T-helper 2 cell treated with Interferon-gamma antibody and Interleukin-4, amounts not matched to agents 100 ng/mL and 5 ng/mL, for 36 hours (primary cell): Measurements from ENCODE around the gene DDX11. TPM values are rescaled to one million over a fixed set of nuclear protein-coding genes. Genes with fewer than 3 reads are reported as not detected.
"Not testable (repeated sequence)": the region's sequence is repeated elsewhere in the genome, so short reads cannot be mapped to it uniquely, and the experiment has no call there.

Experiments
- intact Hi-C: fragments of 100-400 bp; cut with micrococcal nuclease; formaldehyde crosslinking; loops from one replicate; pipeline ENCODE4 v1.15.1; 2023
- total RNA-seq: library from RNA; stranded (reverse); gene quantifications from 2 replicates; pipeline ENCODE4 v1.2.3, GENCODE V29; 2022

DDX11 gene
- total RNA-seq, 1 donor from 2014 or later = 173 TPM

DNA sequence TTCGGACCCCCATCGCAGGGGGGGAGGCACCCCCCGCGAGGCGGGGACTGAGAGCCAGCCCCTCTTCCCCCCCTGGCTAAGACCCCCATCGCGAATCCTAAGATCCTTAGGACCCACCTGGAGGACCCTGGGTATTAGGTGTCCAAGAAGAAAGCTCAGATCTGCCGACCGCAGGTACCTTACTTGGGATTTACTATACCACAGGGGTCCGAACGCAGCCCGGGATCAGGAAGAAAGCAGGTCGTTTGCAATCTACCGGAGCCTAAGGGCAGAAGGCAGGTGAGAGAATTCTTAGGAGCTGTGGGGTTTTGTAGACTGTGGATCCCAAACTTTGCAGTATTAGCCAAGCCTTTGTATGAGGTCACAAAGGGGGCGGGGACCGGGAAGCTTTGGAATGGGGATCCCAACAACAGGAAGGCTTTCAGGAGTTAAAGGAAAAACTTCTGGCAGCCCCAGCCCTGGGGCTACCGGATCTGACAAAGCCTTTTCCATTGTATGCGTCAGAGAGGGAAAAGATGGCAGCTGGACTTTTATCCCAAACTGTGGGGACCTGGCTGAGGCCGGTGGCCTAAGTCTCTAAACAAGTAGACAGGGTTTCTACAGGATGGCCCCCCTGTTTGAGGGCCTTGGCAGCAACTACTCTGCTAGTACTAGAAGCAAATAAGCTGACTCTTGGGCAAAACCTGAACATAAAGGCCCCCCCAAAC is 47.5 kb downstream of the DDX11 start:
- intact Hi-C loops = not testable (repeated sequence)

DNA sequence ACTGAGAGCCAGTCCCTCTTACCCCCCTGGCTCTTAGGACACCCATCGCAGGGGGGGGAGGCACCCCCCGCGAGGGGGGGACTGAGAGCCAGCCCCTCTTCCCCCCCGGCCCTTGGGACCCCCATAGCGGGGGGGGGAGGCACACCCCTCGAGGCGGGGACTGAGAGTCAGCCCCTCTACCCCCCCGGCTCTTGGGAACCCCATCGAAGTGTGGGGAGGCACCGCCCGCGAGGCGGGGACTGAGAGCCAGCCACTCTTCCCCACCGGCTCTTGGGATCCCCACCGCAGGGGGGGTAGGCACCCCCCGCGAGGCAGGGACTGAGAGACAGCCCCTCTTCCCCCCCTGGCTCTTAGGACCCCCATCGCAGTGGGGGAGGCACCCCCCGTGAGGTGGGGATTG is 48.8 kb downstream of the DDX11 start:
- intact Hi-C loops = no loop called here

DNA sequence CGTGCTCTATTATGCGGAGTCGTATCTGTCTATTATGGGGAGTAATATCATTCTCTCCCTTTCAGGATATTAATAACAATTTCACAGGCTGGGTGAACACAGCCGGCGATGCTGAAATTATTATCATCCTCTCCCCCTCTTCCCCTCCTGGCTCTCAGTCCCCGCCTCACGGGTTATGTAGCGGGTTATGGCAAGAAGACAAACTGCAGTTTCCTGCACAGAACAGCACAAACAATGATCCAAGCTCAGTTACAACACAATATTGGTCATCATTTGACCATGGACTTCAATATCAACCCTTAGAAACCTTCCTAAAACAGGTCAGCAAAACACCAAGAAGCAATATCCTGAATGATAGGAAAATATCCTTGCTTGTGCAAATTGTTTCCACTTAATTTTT is 50.5 kb downstream of the DDX11 start:
- intact Hi-C loops = not testable (repeated sequence)

DNA sequence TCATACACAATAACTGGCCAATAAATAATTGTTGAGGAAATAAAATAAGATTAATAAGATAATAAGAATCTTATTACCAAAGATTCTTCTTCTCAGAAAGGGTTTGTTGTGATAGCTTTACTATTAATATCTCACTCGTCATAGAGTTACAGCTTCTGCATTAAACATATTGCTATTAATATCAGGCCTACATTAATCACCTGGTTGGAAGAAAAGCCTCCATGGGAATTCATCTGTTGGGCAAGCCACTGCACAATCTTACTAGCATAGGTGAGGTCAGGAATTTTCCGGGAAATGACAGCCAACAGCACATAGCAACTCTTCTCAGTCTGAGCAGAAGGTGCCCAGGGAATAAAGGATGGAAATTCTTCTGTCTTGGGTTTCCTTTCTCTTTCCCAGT is 51.5 kb downstream of the DDX11 start:
- intact Hi-C loops = not testable (repeated sequence)

DNA sequence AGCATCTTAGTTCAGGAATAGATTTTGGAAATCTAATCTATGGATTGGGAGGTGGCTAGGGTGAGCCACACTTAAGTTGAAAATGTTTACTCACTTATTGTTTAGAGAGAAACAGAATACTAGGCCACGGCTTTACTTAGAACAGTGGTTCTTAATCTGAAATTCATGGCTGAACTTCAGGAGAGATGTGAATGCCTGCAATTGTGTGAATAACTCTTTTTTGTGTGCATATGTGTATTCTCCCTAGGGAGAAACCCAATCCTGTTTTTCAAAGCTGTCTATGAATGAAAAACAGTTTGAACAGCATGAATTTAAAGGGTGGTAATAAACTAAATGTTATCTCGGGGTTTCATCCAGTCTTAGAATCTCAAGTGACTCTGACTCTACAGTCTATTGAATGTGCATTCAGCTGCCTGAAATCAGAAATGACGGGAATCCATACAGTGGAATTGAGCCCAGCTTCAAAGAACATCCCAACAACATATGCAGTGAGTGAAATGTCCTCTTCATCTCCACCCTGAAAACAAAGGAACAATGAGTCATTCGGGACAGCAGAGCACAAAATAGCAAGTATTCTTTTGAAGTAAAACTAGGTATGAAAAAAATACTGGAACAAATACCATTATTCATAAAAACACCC is 53.7 kb downstream of the DDX11 start:
- intact Hi-C loops = not testable (repeated sequence)

DNA sequence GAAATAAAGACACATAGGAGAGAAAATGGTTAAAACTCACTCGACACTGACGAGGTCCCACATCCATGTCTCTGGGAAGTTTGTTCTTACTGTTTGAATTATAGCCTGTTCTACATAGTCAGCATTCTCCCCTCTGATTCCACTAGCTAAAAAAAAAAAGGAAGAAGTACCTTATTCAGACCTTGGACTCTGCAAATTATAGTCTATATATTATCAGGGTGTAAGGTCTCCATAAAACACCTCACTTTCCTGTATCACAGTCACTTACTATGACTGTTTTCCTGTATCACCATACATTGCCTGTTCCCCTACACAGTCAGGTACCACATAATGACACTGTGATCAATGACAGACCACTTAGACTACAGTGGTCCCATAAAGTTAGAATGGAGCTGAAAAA is 62.9 kb downstream of the DDX11 start:
- intact Hi-C loops = not testable (repeated sequence)

DNA sequence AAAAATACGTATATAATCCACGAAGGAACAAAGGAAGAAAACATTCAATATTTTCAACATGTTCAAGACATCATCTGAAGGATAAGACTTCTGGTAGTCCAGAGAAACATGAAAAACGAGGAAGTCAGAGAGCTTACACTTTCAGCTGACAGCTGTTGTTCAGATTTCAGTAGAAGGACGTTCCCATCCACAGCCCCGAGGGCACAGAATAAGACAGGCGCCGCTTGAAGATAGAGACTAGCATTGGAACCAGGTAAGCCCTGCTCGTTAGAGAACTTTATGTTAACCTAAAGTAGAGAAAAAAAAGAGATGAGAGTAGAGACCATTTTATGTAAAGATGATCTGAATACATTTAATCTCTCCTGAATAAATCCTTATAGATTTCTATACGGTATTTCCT is 71.1 kb downstream of the DDX11 start:
- intact Hi-C loops = not testable (repeated sequence)

DNA sequence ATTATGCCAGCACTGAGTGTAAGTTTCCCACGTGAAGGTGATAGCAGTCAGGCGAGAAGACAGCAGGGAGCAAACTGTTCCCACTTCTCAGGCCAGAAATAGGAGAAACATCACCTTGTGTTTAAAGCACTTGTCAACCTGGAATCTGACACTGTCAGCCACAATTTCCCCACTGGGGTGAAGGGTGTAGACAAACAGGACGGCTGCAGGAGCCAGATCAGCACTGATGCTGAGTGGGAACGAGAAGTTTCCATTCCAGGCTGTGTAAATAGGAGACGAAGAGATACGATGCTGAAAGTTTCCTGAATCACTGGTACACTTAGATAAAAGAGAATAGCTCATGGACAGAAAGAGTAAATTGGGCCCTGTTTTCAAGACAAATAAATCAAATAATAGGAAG is 71.6 kb downstream of the DDX11 start:
- intact Hi-C loops = not testable (repeated sequence)

DNA sequence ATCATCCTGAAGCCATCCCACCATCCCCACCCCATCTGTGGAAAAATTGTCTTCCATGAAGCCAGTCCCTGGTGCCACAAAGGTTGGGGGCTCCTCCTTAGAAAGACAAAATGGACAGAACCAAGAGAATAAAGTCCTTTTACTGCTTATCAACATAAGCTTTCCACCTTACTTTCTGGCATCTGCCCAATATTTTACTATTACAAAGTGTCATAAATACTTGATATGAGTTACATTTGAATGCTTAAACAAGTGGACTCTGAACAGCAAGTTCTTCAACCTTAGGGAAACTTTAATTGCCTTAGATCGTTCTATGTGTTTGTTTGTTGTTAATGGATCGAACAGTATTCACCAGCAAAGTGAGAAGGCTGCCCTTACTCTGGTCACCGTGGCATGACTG is 73.8 kb downstream of the DDX11 start:
- intact Hi-C loops = not testable (repeated sequence)

DNA sequence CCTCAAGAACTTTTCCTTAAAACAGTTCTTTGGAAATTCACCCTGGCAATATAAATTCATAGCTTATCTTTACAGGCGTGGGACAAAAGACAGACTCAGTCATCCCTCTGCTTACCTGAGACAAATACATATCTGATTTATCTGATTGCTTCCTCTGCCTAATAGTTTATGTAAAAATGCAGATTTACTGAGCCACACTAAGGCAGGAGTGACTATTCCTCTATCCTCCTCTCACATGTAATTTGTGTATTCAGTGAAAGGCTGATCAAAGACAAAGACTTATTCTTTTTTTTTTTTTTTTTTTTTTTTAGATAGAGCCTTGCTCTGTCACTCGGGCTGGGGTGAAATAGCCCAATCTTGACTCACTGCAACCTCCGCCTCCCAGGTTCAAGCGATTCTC is 77.1 kb downstream of the DDX11 start:
- intact Hi-C loops = not testable (repeated sequence)

Other genes starting within 250 kb of the DDX11 start
- gene TSPAN11, start 147.1 kb upstream of the DDX11 start, total RNA-seq = not detected in 2 replicates